NCI-H2107 (cell line): ENCODE data around the gene PALMD.

Experiments
- DNase-seq: peaks from one replicate; lab custom pipeline; 2025; lab: John Stamatoyannopoulos, UW

The PALMD gene

DNA sequence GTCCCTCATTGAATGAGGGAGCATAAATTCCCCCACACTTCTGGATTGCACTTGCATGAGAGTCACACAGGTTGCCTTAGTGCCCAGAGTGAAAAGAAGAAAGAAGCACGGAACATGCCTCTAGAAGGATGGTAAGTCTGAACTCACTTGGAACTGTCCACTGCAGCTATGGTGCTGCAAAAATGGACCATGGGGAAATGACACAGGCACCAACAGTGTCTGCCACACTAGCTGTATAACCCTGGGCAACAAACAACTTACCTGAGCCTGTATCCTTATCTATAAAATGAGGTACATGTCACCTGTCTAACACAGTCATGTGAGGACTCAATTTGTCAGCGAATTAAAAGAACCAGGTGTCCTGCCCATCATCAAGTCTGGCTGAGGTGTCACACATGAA lies 50.7 kb downstream of the PALMD start:
- DNase-seq = no peak

GRCh38 chr1:99697580-99697979 lies 51.7 kb downstream of the PALMD start:
- no peak for DNase-seq

- DNase-seq = no peak
Observed at GRCh38 chr1:99700020-99700419, 54.1 kb downstream of the PALMD start.

- DNase-seq = no peak
Observed at GRCh38 chr1:99702221-99702620, 56.3 kb downstream of the PALMD start.

DNA sequence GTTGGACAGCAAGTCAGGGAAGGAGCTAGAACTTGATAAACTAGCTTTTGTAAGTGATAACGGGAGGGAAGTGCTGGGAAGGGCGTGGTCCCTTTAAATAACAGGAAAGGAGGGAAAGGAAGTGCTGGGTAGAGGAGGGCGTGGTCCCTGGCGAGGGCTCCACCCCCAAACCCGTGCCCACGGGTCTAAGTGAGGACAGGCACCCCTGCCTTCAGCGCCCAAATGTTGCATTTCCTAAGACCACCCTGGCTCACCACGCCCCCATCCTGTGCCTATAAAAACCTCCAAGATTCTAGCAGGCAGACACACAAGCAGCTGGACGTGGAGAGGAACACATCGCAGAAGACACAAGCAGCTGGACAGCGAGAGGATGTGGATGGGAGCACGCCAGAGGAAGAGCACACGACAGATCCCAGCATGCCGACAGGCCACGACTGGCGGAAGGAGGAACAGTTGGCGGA lies 58.5 kb downstream of the PALMD start:
- no peak for DNase-seq

DNA sequence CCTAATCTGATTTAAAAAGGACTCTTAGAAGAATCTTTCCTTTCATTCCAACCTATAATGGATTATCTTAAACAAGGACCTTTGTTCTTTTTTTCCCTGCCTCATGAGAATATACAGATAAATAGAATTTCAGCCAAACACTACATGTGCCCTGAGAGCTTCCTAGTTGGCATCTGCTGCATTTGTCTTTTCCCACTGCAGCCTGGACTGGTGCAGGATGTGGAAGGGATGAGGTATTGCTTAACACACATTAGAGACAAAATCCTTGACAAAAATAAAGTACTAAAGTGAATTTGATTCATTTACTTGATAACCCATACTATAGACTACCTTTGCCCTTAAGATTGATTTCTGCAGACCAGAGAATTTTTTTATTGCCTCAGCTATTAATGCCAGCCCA lies 59.5 kb downstream of the PALMD start:
- no peak for DNase-seq

DNA sequence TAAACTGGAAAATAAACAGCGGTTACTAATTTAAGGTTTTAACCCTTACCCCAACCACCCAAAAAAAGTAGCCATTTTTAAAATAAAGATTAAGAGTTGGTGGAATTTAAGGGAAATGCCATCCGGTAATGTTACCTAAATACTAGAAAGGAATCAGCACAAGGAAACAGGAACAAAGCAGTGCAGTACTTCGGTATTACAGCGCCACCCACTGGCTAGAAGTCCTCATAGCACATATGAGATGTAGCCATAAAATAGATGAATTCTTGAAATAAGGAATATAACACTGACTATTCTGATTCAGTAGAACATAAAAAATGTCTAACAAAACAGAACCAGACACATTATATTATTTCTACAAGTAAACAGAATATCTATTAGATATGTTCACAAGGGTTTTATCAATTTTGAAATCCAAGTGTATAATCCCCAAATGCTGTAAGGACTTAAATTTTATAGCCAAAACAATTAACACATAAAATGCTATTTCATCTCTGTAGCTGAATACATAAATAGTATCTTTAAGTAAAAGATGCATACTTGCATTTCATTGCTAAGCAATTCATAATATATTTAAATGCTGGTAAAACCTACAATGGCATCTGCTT lies 61.7 kb downstream of the PALMD start:
- DNase-seq = peak; percentile 48

DNA sequence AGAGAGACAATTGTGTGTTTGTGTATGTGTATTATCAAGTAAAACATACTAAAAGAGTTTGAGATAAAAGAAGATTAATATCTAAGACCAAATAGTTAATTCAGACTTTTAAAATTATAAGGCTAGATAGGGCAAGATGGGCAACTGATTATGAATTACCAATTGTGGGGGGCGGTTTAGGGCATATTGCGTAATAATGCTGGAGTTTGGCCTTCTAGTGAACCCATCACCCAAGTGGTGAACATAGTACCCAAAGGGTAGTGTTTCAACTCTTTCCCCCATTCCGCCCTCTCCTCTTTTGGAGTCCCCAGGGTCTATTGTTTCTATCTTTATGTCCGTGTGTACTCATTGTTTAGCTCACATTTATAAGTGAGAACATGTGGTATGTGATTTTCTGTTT lies 65.1 kb downstream of the PALMD start:
- DNase-seq = no peak

DNA sequence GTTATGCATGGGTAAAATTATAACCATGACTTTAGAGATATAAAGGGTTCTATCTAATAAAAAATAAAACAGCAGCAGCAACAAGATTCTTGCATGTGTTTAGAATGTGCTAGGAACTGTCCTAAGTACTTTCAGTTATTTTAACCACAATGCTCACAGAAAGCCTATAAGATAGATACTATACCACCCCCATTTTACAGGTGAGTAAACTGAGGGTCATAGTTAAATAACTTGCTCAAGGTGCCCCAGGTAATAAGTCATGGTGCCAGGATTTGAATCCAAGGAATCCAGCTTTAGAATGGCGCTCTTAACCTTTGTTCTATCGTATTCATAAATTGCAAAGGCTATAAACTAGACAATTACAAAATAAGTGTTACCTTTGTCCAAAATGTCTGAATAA lies 67.1 kb downstream of the PALMD start:
- DNase-seq = no peak

DNA sequence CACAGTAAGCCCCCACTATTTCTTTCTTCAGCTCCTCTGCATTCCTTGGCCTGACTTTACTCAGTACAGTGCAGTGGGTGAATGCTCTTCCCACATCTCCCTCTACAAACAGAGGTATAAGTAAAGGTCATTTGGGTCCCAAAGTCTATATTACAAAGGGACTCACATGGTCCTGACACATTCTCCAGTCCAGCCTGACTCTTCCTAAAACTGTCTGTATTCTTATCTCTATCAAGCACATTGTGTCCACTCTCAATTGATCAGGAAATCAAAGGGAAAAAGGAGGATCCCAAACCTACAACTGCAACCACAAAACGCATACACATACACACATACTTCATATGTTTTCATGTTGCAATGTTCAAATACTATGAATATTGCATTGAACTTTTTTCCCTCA lies 71.1 kb downstream of the PALMD start:
- no peak for DNase-seq

GRCh38 chr1:99723251-99723650 lies 77.3 kb downstream of the PALMD start:
- no peak for DNase-seq

DNA sequence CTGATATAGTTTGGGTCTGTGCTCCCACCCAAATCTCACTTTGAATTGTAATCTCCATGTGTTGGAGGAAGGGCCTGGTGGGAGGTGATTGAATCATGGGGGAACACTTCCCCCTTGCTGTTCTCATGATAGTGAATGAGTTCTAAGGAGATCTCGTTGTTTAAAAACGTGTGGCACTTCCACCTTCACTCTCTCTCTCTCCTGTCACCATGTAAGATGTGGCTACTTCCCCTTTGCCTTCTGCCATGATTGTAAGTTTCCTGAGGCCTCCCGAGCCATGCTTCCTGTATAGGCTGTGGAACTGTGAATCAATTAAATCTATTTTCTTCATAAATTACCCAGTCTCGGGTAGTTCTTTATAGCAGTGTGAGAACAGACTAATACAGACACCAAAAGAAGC lies 80.1 kb downstream of the PALMD start:
- DNase-seq = no peak

DNA sequence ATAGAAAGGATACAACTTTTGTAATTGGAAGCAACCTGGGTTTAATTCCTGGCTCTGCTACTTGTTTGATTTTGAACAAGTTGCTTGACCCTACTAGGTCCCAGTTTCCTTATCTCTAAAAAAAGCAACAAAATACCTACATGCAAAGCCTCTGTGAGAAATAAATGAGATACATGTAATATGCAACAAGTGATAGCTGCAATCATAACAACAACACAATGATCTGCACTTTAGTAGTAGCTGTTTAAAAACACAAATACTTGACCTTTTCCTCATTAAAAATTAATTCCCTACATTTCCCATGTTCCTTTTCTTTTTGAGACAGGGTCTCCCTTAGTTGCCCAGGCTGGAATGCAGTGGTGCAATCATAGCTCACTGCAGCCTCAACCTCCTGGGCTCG lies 80.5 kb downstream of the PALMD start:
- no peak for DNase-seq

GRCh38 chr1:99726818-99727217 lies 80.9 kb downstream of the PALMD start:
- DNase-seq = no peak

DNA sequence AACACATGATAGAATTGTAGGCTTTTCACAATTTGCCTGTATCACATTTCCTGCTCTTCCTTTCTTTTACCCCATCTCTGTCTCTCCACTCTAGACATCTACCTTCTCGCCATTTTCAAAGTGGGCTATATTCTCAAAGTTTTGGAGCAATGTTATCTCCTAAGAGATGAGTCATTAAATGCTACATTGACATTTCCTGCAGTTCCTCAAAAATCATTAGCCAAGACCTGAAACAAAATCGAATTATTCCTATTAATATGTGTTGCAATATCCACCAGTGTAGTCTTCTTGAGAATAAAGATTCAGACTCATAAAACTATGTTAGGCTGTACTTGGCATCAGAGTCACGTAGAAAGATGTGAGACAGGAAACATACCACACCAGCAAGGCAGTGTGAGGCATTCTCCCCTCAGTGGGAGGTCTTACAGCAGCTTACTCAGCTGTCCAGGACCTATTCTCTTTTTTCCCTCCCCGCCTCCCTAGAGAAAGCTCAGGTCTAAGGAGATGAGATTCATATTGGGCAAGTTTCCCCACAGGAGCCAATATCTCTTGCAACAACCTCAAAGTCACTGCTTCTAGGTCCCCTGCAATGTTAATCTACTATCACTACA lies 81.8 kb downstream of the PALMD start:
- DNase-seq = no peak

GRCh38 chr1:99728494-99729235 lies 82.8 kb downstream of the PALMD start:
- DNase-seq = no peak

GRCh38 chr1:99731384-99731783 lies 85.5 kb downstream of the PALMD start:
- DNase-seq = no peak

- DNase-seq = no peak
Observed at GRCh38 chr1:99735852-99736251, 89.9 kb downstream of the PALMD start.

GRCh38 chr1:99737016-99737415 lies 91.1 kb downstream of the PALMD start:
- peak; percentile 3 for DNase-seq

- no peak for DNase-seq
Observed at GRCh38 chr1:99738858-99739465, 93.0 kb downstream of the PALMD start.

DNA sequence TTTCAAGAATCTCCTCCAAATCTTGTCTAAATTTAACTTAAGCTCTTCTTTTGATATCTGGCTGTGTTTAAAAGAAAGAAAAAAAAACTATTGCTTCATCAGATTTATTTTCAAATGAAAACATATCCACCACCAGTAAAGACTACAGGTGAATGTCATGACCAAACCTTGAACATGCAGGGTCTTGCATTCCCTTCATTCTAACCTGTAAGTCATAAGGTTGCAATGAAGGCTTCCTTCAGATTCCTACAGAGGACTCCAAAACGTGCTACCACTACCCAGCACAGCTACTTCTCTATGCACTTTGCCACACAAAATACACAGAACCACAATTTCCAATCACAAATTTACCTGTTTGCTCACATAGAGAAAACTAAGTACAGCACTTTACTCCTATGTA lies 94.2 kb downstream of the PALMD start:
- DNase-seq = no peak
